ENCODE results near the gene DCDC2B.
"Not testable (repeated sequence)": the region's sequence is repeated elsewhere in the genome, so short reads cannot be mapped to it uniquely, and the experiment has no call there.

Gene DCDC2B

GRCh38 chr1:32255072-32256071, 46.5 kb downstream of the DCDC2B start:
- DNase-seq (ENCODE audit: low read depth in 2 of 3, low spot score in 1 of 3), result no peak

GRCh38 chr1:32256473-32257226, 47.8 kb downstream of the DCDC2B start:
- no peak for DNase-seq (ENCODE audit: low read depth in 2 of 3, low spot score in 1 of 3)

DNA sequence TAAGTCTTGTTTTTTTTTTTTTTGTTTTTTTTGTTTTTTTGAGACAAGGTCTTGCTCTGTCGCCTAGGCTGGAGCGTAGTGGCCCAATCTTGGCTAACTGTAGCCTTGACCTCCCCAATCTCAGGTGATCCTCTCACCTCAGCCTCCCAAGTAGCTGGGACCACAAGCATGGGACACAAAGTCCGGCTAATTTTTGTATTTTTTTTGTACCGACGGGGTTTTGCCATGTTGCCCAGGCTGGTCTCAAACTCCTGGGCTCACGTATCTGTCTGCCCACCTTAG, 48.3 kb downstream of the DCDC2B start:
- DNase-seq (ENCODE audit: low read depth in 2 of 3, low spot score in 1 of 3), result no peak

- DNase-seq (ENCODE audit: low read depth in 2 of 3, low spot score in 1 of 3), result not testable (repeated sequence)
These were observed 54.3 kb downstream of the DCDC2B start for GRCh38 chr1:32263236-32263593.

DNA sequence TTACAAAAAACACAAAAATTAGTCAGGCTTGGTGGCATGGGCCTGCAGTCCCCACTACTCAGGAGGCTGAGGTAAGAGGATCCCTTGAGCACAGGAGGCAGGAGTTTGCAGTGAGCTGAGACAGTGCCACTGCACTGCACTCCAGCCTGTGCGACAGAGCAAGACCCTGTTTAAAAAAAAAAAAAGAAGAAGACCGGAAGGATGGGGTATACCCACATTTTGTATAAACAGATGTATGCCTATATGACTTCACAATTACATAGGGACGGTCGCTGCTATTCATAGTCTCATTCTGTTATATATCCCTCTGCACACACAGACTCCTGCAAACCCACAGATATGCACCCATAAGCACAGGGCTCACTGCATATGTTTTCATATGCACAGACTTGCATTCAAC, 54.9 kb downstream of the DCDC2B start:
- no peak for DNase-seq (ENCODE audit: low read depth in 2 of 3, low spot score in 1 of 3)
